ENCODE data around the gene MDM1.

Gene MDM1

GRCh38 chr12:68331869-68332727 lies at the start of gene MDM1 (continued):
- no peak for TF ChIP-seq PRDM2 (tag by site-specific recombination; IDR thresholded peaks at IDR 0.05; ENCODE audit: borderline replicate concordance)
- no peak for TF ChIP-seq ZNF548 (tag by site-specific recombination; IDR thresholded peaks at IDR 0.05)
- TF ChIP-seq, protein P1, sequence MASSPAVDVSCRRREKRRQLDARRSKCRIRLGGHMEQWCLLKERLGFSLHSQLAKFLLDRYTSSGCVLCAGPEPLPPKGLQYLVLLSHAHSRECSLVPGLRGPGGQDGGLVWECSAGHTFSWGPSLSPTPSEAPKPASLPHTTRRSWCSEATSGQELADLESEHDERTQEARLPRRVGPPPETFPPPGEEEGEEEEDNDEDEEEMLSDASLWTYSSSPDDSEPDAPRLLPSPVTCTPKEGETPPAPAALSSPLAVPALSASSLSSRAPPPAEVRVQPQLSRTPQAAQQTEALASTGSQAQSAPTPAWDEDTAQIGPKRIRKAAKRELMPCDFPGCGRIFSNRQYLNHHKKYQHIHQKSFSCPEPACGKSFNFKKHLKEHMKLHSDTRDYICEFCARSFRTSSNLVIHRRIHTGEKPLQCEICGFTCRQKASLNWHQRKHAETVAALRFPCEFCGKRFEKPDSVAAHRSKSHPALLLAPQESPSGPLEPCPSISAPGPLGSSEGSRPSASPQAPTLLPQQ (tag by site-specific recombination; IDR thresholded peaks at IDR 0.05), result peak; percentile 54; the same call in 1 of the 2 replicates
- TF ChIP-seq YY1 (tag by site-specific recombination; IDR thresholded peaks at IDR 0.05), result 0 out of 2 replicates have a peak, but pooled peaks have one; percentile 36
- TF ChIP-seq ZNF555 (tag by site-specific recombination; conservative IDR thresholded peaks at IDR 0.05), result no peak
- no peak for TF ChIP-seq ZNF223 (tag by site-specific recombination; IDR thresholded peaks at IDR 0.05)
- TF ChIP-seq OSR2 (tag by site-specific recombination; IDR thresholded peaks at IDR 0.05), result no peak
- TF ChIP-seq, protein P2, sequence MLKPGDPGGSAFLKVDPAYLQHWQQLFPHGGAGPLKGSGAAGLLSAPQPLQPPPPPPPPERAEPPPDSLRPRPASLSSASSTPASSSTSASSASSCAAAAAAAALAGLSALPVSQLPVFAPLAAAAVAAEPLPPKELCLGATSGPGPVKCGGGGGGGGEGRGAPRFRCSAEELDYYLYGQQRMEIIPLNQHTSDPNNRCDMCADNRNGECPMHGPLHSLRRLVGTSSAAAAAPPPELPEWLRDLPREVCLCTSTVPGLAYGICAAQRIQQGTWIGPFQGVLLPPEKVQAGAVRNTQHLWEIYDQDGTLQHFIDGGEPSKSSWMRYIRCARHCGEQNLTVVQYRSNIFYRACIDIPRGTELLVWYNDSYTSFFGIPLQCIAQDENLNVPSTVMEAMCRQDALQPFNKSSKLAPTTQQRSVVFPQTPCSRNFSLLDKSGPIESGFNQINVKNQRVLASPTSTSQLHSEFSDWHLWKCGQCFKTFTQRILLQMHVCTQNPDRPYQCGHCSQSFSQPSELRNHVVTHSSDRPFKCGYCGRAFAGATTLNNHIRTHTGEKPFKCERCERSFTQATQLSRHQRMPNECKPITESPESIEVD (tag by site-specific recombination; IDR thresholded peaks at IDR 0.05), result no peak
- TF ChIP-seq, protein P3, sequence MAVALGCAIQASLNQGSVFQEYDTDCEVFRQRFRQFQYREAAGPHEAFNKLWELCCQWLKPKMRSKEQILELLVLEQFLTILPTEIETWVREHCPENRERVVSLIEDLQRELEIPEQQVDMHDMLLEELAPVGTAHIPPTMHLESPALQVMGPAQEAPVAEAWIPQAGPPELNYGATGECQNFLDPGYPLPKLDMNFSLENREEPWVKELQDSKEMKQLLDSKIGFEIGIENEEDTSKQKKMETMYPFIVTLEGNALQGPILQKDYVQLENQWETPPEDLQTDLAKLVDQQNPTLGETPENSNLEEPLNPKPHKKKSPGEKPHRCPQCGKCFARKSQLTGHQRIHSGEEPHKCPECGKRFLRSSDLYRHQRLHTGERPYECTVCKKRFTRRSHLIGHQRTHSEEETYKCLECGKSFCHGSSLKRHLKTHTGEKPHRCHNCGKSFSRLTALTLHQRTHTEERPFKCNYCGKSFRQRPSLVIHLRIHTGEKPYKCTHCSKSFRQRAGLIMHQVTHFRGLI (tag by site-specific recombination; IDR thresholded peaks at IDR 0.05), result peak; percentile 20; the same call in 1 of the 2 replicates
- TF ChIP-seq ZNF248 (tag by site-specific recombination; IDR thresholded peaks at IDR 0.05), result no peak
- no peak for TF ChIP-seq ZNF114 (tag by site-specific recombination; IDR thresholded peaks at IDR 0.05)
- no peak for TF ChIP-seq ZBTB6 (tag by site-specific recombination; IDR thresholded peaks at IDR 0.05)
- no peak for TF ChIP-seq ZNF560 (tag by site-specific recombination; IDR thresholded peaks at IDR 0.05; ENCODE audit: borderline replicate concordance)
- 0 out of 2 replicates have a peak, but pooled peaks have one; percentile 27 for TF ChIP-seq ZSCAN30 (tag by site-specific recombination; IDR thresholded peaks at IDR 0.05)
- no peak for TF ChIP-seq ZBTB1 (tag by site-specific recombination; IDR thresholded peaks at IDR 0.05)
- TF ChIP-seq ZNF302 (tag by site-specific recombination; IDR thresholded peaks at IDR 0.05; ENCODE audit: low read depth), result no peak
- peak; percentile 52 for TF ChIP-seq ZNF501 (tag by site-specific recombination; IDR thresholded peaks at IDR 0.05)
- no peak for TF ChIP-seq ZNF521 (tag by site-specific recombination; IDR thresholded peaks at IDR 0.05)
- no peak for TF ChIP-seq ZNF558 (tag by site-specific recombination; IDR thresholded peaks at IDR 0.05)
- no peak for TF ChIP-seq ZNF670 (tag by site-specific recombination; IDR thresholded peaks at IDR 0.05; ENCODE audit: low read depth)
- TF ChIP-seq ZNF214 (tag by site-specific recombination; IDR thresholded peaks at IDR 0.05; ENCODE audit: borderline replicate concordance), result no peak
- peak; percentile 91 for TF ChIP-seq ZNF394 (tag by site-specific recombination; IDR thresholded peaks at IDR 0.05; ENCODE audit: borderline replicate concordance)
- TF ChIP-seq GLIS1 (tag by site-specific recombination; IDR thresholded peaks at IDR 0.05), result no peak; the same call in 1 of the 2 replicates
- TF ChIP-seq ZNF626 (tag by site-specific recombination; IDR thresholded peaks at IDR 0.05), result no peak
- TF ChIP-seq, protein P4, sequence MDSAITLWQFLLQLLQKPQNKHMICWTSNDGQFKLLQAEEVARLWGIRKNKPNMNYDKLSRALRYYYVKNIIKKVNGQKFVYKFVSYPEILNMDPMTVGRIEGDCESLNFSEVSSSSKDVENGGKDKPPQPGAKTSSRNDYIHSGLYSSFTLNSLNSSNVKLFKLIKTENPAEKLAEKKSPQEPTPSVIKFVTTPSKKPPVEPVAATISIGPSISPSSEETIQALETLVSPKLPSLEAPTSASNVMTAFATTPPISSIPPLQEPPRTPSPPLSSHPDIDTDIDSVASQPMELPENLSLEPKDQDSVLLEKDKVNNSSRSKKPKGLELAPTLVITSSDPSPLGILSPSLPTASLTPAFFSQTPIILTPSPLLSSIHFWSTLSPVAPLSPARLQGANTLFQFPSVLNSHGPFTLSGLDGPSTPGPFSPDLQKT (IDR thresholded peaks at IDR 0.05; ENCODE audit: borderline replicate concordance, low read depth, low read length), result no peak

Data from HEK293 (cell line).